ENCODE data around the gene PTK7.
"Not testable (repeated sequence)": the region's sequence is repeated elsewhere in the genome, so short reads cannot be mapped to it uniquely, and the experiment has no call there.

PTK7 gene

DNA sequence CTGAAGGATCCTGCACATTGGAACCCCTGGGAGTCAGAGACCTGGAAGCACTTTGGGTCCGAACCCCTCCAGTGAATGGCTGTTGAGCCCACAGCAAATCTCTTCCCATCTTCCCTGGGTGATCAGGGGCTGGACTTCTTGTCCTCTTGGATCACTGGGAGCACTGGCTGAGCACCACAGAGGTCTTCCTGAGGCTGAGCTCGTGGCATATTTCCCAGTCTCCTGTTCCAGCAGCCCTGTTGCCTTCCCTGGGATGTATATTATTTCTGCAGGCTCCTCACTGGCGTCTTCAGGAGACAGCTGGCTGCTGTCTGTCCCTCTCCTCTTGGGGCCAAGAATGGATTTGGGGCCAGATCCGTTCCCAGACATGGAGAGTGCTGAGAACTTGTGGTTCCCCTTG, 43.4 kb downstream of the PTK7 start:
- DNase-seq (ENCODE audit: low spot score) = no peak

DNA sequence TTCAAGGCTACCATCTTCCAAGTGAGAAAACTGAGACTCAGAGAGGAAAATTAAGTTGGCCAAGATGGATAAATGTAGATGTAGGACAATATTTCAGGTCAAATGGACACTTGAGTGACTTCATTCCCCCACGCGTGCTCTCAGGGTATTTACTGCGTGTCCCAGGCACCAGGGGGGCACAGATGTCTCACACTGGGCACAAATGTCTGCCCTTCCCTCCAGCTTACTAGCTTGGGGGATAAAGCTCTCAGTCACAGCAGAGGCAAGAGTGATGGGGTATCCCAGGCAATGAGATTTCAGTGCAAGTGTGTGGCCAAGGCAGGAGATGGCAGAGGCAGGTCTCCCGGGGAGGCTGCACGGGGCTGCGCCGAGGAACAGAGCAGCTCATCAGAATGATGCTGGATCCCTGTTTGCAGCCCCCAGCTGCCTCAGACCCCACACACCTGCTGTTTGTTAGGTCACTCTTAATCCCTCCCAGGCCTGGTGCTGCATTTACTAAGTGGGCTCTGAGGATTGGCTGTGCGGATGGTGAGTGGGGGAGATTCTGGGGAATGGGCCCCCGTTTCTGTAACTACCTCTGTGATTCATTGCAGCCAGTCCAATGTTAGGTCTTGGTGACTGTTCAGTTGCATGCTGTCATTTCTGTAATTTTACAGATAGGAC, 44.1 kb downstream of the PTK7 start:
- DNase-seq (ENCODE audit: low spot score) = no peak

- DNase-seq (ENCODE audit: low spot score) = no peak
Measured at GRCh38 chr6:43120944-43121913, 45.1 kb downstream of the PTK7 start.

- no peak for DNase-seq (ENCODE audit: low spot score)
Measured at GRCh38 chr6:43122146-43122545, 46.0 kb downstream of the PTK7 start.

DNA sequence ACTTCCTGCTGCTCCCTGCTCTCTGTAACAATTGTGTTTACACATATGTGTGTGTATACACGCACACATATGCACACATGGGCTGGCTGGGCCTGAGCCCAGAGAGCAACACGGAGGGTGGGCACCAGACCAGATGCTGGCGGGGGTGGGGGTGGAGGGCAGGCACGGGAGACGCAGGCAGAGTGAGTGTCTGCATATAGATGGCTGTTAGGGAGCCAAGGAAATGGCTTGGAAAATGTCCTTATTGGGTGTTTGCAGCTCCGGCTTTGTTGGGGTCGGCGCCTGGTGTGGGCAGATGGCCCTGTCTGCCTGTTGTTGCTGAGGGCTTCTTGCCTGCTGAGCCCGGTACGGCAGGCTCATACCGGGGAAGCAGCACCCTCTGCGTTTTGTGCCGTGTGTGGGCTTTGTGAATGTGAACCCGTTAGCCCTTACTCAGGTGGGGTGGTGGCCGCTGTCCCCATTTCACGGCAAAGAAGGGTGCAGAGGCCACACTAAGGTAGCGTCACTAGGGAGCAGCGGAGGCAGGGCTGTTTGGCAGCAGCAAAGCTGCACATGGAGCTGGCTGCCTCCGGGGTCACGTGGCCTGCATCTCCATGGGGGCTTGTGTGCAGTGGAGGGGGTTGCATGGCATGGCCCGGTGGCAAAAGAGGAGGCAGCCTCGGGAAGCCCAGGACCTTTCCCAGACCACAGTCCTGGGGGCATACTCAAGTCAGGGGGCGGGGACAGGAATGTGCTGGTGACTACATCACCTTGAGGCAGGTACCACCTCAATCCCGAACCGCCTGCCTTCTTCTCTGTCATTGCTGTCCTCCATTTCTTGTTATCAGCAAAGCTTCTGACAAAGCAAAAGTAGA, 47.6 kb downstream of the PTK7 start:
- no peak for DNase-seq (ENCODE audit: low spot score)

DNA sequence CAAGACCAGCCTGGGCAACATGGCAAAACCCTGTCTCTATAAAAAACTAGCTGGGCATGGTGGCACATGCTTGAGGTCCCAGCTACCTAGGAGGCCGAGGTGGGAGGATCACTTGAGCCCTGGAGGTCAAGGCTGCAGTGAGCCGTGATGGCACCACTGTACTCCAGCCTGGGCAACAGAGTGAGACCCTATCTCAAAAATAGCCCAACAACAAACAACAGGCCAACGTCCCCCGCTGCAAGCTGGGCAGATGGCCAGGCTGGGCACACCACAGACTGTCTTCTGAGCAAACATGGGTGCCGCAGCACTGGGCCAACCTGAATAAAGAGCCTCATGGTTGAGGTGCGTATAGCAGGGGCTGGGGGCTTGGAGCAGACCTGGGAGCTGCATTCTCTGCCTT, 48.4 kb downstream of the PTK7 start:
- no peak for DNase-seq (ENCODE audit: low spot score)

DNA sequence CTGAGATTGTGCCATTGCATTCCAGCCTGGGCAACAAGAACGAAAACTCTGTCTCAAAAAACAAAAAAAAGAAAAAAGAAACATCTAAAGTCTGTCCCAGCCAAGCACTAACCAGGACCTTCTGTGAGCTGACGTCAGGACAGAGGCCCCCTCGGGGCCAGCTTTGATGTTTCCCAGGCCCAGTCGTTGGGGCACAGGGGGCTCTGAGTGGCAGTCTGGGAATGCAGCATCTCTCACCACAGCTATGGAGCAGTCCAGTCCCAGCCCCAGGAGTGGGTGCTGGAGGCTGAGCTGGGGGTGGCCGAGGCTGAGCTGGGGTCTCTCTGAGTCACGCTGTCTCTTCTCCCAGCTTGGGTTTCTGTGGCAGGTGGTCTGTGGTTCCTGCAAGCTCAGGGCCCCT, 49.0 kb downstream of the PTK7 start:
- no peak for DNase-seq (ENCODE audit: low spot score)

DNA sequence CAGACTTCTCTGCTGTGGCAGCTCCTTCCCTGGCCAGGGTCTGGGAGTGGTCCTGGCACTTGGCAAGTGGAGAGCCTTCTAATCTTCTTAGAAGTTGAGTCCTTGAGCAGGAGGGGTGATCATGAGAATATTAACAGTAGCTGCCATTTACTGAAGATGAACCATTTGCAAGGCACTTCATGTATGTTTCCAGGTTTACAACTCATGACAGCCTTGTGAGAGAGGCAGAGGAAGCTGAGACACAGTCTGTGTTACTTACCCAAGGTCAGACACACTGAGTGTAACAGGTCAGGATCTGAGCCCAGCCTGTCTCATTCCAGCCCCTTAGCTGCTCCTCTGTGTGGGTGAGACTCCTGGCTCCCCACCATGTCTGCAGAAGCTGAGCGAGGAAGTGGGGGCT, 49.4 kb downstream of the PTK7 start:
- no peak for DNase-seq (ENCODE audit: low spot score)

GRCh38 chr6:43127180-43127579, 51.1 kb downstream of the PTK7 start:
- no peak for DNase-seq (ENCODE audit: low spot score)

GRCh38 chr6:43127877-43128276, 51.8 kb downstream of the PTK7 start:
- no peak for DNase-seq (ENCODE audit: low spot score)

- DNase-seq (ENCODE audit: low spot score) = no peak
Measured at GRCh38 chr6:43128926-43129325, 52.8 kb downstream of the PTK7 start.

GRCh38 chr6:43129434-43130194, 53.5 kb downstream of the PTK7 start:
- DNase-seq (ENCODE audit: low spot score) = no peak

DNA sequence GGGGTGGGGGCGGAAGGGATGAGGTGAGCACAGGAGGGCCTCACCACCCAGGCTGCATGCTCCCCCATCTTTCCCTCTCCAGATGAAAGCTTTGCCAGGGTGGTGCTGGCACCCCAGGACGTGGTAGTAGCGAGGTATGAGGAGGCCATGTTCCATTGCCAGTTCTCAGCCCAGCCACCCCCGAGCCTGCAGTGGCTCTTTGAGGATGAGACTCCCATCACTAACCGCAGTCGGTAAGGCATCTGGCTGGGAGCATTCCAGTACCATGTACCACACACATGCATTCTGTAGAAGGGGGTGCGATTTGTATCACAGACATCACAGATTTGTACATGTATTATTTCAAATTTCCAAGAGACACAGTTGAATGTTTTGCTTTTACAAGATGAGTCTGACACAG, 54.3 kb downstream of the PTK7 start:
- no peak for DNase-seq (ENCODE audit: low spot score)

GRCh38 chr6:43131379-43131778, 55.3 kb downstream of the PTK7 start:
- DNase-seq (ENCODE audit: low spot score) = not testable (repeated sequence)

- no peak for DNase-seq (ENCODE audit: low spot score)
Measured at GRCh38 chr6:43138267-43138666, 62.2 kb downstream of the PTK7 start.

DNA sequence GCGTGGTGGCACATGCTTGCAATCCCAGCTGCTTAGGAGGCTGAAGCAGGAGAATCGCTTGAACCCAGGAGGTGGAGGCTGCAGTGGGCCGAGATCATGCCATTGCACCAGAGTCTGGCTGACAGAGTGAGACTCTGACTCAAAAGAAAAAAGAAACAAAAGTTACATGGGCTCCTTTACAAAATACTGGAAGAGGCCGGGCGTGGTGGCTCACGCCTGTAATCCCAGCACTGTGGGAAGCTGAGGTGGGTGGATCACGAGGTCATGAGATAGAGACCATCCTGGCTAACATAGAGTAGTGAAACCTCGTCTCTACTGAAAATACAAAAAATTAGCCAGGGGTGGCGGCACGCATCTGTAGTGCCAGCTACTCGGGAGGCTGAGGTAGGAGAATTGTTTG, 63.9 kb downstream of the PTK7 start:
- not testable (repeated sequence) for DNase-seq (ENCODE audit: low spot score)

DNA sequence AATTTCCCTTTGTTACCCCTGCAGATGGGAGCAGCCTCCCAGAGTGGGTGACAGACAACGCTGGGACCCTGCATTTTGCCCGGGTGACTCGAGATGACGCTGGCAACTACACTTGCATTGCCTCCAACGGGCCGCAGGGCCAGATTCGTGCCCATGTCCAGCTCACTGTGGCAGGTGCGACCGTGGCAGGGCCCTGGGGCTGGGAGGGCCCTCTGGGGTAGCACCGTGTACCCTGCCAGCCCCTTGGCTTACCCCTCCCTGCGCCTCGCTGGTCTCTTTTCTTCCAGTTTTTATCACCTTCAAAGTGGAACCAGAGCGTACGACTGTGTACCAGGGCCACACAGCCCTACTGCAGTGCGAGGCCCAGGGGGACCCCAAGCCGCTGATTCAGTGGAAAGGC, 65.5 kb downstream of the PTK7 start:
- no peak for DNase-seq (ENCODE audit: low spot score)

- no peak for DNase-seq (ENCODE audit: low spot score)
Measured at GRCh38 chr6:43142101-43142500, 66.0 kb downstream of the PTK7 start.

- DNase-seq (ENCODE audit: low spot score) = peak; percentile 77
Measured at GRCh38 chr6:43143235-43144128, 67.4 kb downstream of the PTK7 start.

- no peak for DNase-seq (ENCODE audit: low spot score)
Measured at GRCh38 chr6:43144879-43145278, 68.8 kb downstream of the PTK7 start.

GRCh38 chr6:43146261-43146660, 70.1 kb downstream of the PTK7 start:
- DNase-seq (ENCODE audit: low spot score) = no peak
